ENCODE data around the gene GPR158.
A peak's percentile ranks its signal among the peaks of the same experiment; 100 is the strongest.
"Not testable (repeated sequence)": the region's sequence is repeated elsewhere in the genome, so short reads cannot be mapped to it uniquely, and the experiment has no call there.

The GPR158 gene

GRCh38 chr10:25174461-25175230 is at the start of gene GPR158:
Gene GPR158 (plus strand): TSS chr10:25175001. CDS start chr10:25175421, 420 bp downstream.
- DNase-seq (peak; percentile 67), ATAC-seq (no peak)

DNA sequence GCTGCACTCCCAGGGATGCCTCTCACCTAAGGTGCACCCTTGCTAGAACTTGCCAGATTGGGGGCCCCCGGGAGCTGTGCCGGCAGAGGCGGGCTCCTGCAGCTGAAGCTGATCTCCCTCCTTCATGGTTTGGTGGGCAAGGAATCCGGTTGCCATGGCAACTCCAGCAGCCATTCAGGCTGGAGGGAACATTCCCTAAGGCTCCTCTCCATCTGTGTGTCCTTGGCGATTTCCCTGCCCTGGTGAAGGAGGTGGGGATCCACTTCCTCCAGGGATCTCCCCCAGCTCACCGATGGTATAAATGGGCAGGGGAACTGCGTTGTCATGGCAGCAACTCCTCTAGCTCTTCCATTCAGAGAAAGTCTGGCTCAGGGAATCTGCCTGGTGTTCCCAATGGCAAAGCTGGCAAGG is 49.6 kb upstream of the GPR158 start:
- ATAC-seq (no peak), DNase-seq (no peak)

- DNase-seq = no peak
- ATAC-seq = no peak
Measured at GRCh38 chr10:25129592-25129991, 45.2 kb upstream of the GPR158 start.

DNA sequence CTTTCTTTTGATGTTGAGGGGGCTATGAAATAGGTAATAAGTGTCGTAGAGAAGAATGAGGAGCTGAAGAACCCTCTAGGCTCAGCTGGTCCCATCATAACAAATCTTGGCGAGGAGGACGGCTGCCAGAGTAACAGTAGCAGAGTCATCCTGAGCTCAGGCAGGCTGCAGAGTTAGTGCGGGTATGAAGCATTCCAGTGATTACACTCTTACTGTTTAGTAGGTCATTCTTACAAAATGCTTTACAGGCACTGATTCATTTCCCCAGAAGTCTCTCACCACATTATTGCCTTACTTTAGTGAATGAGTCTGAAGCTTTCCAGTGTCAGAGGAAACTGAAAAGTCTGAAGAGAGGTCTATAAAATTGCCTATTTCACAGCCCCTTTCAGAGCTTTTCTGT is 43.9 kb upstream of the GPR158 start:
- no peak for DNase-seq
- no peak for ATAC-seq

DNA sequence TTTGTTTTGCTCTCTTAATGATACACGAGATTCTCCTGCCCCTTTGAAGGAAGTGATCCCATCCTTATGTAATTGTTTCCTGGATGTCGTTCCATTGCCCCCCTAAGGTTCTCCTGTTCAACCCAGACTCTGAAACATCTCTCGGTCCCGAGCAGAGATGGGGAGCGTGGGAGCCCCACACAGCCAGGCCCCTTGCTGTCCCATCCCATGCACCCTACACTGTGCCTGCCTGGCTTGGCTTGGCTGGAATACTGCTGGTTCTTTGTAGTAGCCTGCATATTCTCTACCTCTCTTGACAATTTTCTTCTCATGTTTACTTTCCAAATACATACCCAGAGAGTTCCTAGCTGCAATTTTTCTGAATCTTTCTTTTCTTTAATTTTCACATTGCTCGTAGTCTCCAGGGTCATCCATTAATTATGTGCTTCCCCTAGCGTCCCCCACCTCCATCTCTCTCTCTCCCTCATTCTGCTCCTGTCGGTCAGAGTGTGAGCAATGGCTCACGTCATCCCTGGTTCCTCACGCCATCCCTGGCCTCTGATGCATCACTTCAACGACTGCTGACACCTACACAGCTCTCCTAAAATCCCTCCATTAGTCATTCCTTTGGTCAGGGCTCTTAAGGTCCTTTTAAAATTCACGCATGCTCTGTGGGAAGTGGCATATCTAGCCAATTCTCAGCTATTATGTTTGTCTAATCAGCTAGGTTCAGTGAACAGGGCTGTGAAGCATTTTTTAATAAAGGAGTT is 32.5 kb upstream of the GPR158 start:
- ATAC-seq (no peak), DNase-seq (no peak)

- DNase-seq = no peak
- ATAC-seq = no peak
Measured at GRCh38 chr10:25157650-25158049, 17.2 kb upstream of the GPR158 start.

GRCh38 chr10:25159591-25159990 is 15.2 kb upstream of the GPR158 start:
- no peak for DNase-seq
- ATAC-seq = no peak

- DNase-seq (no peak), ATAC-seq (no peak)
Measured at GRCh38 chr10:25162391-25162790, 12.4 kb upstream of the GPR158 start.

GRCh38 chr10:25163464-25163863 is 11.3 kb upstream of the GPR158 start:
- DNase-seq, ATAC-seq: not testable (repeated sequence)

DNA sequence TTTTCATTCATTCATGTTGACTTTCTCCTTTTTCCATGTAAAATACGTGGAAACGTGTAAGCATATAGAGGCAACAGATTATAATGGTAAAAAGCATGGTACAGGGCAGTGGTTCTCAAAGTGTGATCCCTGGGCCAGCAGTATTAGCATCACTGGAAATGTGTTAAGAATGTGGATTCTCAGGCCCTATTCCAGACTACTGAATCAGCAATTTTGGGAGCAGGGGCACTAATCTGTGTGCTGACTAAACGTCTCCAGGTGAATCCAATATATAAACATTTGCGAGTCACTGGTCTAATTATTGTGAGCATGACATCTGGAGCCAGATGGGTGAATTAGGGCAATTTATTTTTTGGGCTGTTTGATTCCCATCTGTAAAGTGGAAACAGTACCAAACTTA is 5.1 kb upstream of the GPR158 start:
- no peak for ATAC-seq
- DNase-seq = no peak

GRCh38 chr10:25170627-25171026 is 4.2 kb upstream of the GPR158 start:
- ATAC-seq = no peak
- DNase-seq = no peak

- ATAC-seq (no peak), DNase-seq (no peak)
Measured at GRCh38 chr10:25175527-25176420, 973 bp downstream of the GPR158 start.

DNA sequence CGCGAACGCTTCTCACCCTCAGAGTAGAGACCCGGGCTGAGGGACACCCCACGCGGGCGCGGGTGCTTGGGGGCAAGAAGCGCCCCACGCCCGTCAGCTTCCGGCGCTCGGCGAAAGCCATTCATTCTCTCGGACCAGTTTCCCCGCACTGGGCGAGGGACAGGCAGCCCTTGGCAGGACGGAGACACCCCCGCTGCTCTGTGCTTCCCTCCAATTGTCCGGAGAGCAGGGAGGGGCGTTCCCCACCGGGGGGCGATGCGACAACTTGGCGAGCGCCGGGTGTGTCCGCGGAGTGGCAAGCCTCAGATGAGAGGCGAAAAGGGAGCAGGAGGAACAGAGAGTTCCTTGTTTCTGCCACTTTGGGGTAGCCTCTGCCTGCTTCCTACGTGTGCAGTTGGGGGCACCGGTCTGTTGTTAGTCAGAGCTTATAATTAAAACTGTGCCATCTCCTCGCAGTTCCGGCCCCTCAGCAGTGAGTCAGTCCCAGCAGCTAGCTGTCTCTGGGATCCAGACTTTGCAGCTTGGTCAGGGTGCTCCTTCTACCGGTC is 1.7 kb downstream of the GPR158 start:
- peak; percentile 62 for ATAC-seq
- DNase-seq = no peak

GRCh38 chr10:25177093-25177753 is 2.4 kb downstream of the GPR158 start:
- DNase-seq = no peak
- ATAC-seq = peak; percentile 34

- DNase-seq (no peak), ATAC-seq (no peak)
Measured at GRCh38 chr10:25177754-25178135, 2.9 kb downstream of the GPR158 start.

DNA sequence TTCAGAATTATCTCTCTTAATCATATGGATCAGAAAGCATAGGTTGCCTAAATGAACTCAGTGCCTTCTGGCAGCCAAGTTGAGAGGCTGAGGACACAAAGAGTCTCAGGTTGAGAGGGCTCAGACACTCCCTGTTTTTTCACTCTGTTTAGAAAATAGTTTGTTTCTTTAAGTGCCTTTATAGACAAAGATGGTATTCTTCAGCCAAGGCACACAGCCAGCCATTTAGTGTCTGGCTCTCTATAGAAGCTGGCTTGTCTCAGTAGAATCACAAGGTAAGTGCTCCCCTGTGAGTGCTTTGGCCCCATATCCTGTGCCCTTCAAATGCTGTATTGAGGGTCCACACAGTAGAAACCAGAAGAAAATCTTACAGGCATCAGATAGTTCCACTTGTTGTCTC is 3.6 kb downstream of the GPR158 start:
- DNase-seq (no peak), ATAC-seq (no peak)

DNA sequence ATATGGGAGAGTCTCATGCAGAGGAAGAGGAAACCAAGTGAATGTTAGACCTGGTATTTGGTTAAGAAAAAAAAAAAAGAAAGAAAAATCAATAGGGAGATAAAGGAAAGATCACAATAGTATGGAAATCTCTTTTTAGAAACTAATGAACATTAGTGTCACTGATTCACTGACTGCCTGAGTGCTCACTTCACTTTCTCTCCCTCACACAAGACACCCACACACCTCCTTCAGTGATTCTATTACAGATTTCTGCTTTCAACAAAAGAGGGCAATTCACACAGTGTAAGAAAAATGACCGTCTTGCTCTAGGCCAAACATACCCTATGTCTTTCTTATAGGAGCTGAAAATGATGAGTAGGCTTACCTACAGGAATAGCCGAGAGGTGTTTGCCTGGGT is 6.0 kb downstream of the GPR158 start:
- ATAC-seq (no peak), DNase-seq (no peak)

DNA sequence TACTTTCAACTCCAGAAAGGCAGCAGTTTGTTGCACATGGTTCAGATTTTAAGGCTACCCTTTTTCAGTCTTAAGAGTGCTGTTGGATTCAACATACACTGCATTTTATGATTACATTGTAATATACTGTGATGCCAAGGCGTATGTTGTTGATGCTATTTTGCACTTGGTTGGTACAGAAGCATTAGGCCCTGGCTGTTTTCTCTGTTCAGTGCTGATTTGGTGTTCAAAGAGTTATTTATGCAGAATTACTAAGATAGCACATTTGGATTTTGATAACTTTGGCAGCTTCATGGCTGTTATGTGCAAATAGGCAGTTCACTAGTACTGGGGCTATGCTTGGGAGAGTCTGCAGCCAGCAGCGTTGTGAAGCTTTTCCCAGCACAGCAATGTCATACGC is 7.8 kb downstream of the GPR158 start:
- ATAC-seq (no peak), DNase-seq (no peak)

- ATAC-seq (no peak), DNase-seq (no peak)
Measured at GRCh38 chr10:25191162-25191895, 16.5 kb downstream of the GPR158 start.

- no peak for DNase-seq
- ATAC-seq = no peak
Measured at GRCh38 chr10:25198151-25198550, 23.4 kb downstream of the GPR158 start.

All from stimulated activated naive CD8-positive, alpha-beta T cell treated with anti-CD3 and anti-CD28 coated beads, Interleukin-15, Interleukin-2, amounts not matched to agents 100 U/mL and 50 U/mL, for 24 hours (primary cell).